ENCODE results near the gene TRIO.

The TRIO gene

DNA sequence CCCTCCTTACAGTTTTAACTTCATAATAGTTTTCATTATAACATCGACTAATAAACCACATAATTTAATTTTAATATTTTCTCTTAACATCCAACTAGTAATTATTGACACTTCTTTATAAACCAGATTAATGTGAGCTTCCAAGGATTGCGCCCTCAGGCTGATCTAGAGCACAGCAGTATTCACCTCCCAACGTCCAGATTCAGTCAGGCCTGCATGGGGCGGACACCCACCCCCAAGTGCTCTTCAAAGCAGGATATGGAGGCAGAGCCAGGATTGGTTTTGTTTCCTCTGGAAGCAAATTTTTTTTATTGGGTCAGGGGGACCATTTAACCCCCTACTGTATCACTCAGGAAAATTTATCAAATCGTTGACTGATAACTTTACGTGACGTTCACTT is 215.4 kb downstream of the TRIO start:
- Histone ChIP-seq H3K36me3 (ENCODE audit: insufficient read depth, low read length) (no peaks in the 10 kb centered on the region), H3K27me3 (ENCODE audit: insufficient read depth, low read length, poor library complexity) (no peaks in the 10 kb centered on the region), H3K4me3 (ENCODE audit: low read depth in 1 of 2, low read length in 2 of 2) (no peak overlapping the region), H3K4me2 (ENCODE audit: insufficient read depth, low read length) (no peak overlapping the region), H4K20me1 (ENCODE audit: insufficient read depth, low read length) (0 out of 2 replicates have a peak, but pooled peaks cover 4% of the 10 kb centered on the region), H2AFZ (ENCODE audit: low read depth, low read length) (no peak overlapping the region), H3K4me1 (ENCODE audit: insufficient read depth, low read length) (no peaks in the 10 kb centered on the region), H3K9me3 (ENCODE audit: insufficient read depth, low read length, severe bottlenecking) (no peaks in the 10 kb centered on the region), H3K9ac (ENCODE audit: low read depth, low read length) (no peak overlapping the region), H3K27ac (ENCODE audit: low read length) (no peak overlapping the region), H3K79me2 (ENCODE audit: insufficient read depth, low read length) (no peaks in the 10 kb centered on the region)
- ATAC-seq (ENCODE audit: insufficient read depth, low read depth) (no peak), DNase-seq (no peak)
- TF ChIP-seq, protein P1, sequence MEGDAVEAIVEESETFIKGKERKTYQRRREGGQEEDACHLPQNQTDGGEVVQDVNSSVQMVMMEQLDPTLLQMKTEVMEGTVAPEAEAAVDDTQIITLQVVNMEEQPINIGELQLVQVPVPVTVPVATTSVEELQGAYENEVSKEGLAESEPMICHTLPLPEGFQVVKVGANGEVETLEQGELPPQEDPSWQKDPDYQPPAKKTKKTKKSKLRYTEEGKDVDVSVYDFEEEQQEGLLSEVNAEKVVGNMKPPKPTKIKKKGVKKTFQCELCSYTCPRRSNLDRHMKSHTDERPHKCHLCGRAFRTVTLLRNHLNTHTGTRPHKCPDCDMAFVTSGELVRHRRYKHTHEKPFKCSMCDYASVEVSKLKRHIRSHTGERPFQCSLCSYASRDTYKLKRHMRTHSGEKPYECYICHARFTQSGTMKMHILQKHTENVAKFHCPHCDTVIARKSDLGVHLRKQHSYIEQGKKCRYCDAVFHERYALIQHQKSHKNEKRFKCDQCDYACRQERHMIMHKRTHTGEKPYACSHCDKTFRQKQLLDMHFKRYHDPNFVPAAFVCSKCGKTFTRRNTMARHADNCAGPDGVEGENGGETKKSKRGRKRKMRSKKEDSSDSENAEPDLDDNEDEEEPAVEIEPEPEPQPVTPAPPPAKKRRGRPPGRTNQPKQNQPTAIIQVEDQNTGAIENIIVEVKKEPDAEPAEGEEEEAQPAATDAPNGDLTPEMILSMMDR (IDR thresholded peaks at IDR 0.05; ENCODE audit: borderline replicate concordance, extremely low read depth, low read length, poor library complexity, severe bottlenecking): no peak

DNA sequence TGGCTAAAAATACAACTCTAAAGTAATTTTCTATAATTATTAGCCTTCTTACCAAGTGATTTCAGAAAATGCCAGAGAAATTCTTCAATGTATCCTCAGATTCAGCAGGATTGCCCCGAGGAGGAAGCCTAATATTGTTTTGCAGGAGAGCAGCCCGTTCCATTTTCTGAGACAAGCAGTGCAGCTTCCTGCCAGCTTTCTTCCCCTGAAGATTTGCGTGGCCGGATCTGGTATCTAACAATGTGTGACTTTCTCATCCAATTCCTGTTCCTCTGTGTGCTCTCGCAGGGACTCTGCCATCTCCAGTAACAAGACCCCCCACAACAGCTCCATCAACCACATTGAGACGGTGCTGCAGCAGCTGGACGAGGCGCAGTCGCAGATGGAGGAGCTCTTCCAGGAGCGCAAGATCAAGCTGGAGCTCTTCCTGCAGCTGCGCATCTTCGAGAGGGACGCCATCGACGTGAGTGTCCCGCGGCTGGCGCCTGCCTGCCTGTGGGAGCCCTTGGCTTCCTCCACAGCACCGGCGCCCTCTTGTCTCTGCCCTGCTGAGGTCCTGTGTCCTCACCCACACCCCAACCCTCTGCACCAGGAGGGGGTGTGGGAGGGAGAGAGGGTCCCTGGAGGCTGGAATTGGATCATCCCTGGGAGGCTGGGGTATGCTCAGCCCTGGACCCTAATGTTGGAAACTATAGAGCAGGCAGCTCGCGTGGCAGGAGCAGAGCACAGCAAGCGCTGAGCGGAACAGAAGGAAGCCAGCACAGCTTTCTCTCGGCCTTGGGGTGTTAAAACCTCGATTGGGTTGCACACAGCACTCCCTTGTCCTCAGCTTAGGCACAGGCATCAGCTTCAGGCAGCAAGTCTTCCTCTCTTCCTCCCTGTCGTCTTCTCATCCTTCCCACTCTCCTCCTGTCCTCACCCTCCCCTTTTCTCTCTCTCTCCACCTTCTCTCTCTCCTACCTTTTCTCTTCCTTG is 216.2 kb downstream of the TRIO start:
- DNase-seq (no peak), ATAC-seq (ENCODE audit: insufficient read depth, low read depth) (no peak)
- Histone ChIP-seq H4K20me1 (ENCODE audit: insufficient read depth, low read length) (0 out of 2 replicates have a peak, but pooled peaks cover 4% of the 10 kb centered on the region), H3K9ac (ENCODE audit: low read depth, low read length) (no peak overlapping the region), H3K36me3 (ENCODE audit: insufficient read depth, low read length) (no peaks in the 10 kb centered on the region), H3K27me3 (ENCODE audit: insufficient read depth, low read length, poor library complexity) (no peaks in the 10 kb centered on the region), H3K4me3 (ENCODE audit: low read depth in 1 of 2, low read length in 2 of 2) (no peak overlapping the region), H3K4me2 (ENCODE audit: insufficient read depth, low read length) (no peak overlapping the region), H2AFZ (ENCODE audit: low read depth, low read length) (no peak overlapping the region), H3K9me3 (ENCODE audit: insufficient read depth, low read length, severe bottlenecking) (no peaks in the 10 kb centered on the region), H3K27ac (ENCODE audit: low read length) (no peak overlapping the region), H3K79me2 (ENCODE audit: insufficient read depth, low read length) (no peaks in the 10 kb centered on the region), H3K4me1 (ENCODE audit: insufficient read depth, low read length) (no peaks in the 10 kb centered on the region)
- TF ChIP-seq EZH2 (IDR thresholded peaks at IDR 0.05; ENCODE audit: borderline replicate concordance, low read depth, low read length, severe bottlenecking): no peak
- TF ChIP-seq, protein P1 (IDR thresholded peaks at IDR 0.05; ENCODE audit: borderline replicate concordance, extremely low read depth, low read length, poor library complexity, severe bottlenecking): no peak

DNA sequence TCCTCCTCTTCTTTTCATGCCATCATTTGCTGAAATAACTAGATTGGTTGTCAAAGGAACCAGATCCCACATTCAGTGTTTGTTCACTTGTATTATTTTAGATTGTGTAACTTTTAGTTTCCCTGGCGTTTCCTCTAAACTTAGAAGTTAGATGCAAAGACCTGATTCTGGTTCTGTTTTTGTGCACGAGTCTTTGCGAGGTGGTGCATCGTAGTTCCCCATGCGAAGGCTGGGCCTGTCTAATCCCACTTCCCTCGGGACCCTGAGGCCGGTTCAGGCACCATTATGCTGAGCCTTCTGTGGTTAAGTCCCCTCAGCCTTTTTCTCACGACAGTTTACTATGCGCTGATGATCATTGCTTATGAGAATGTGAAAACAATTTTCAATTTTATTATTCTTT is 219.3 kb downstream of the TRIO start:
- Histone ChIP-seq H3K4me3 (ENCODE audit: low read depth in 1 of 2, low read length in 2 of 2) (no peak overlapping the region), H2AFZ (ENCODE audit: low read depth, low read length) (no peak overlapping the region), H4K20me1 (ENCODE audit: insufficient read depth, low read length) (0 out of 2 replicates have a peak, but pooled peaks cover 4% of the 10 kb centered on the region), H3K4me1 (ENCODE audit: insufficient read depth, low read length) (no peaks in the 10 kb centered on the region), H3K79me2 (ENCODE audit: insufficient read depth, low read length) (no peaks in the 10 kb centered on the region), H3K9ac (ENCODE audit: low read depth, low read length) (no peak overlapping the region), H3K4me2 (ENCODE audit: insufficient read depth, low read length) (no peak overlapping the region), H3K9me3 (ENCODE audit: insufficient read depth, low read length, severe bottlenecking) (no peaks in the 10 kb centered on the region), H3K36me3 (ENCODE audit: insufficient read depth, low read length) (no peaks in the 10 kb centered on the region), H3K27ac (ENCODE audit: low read length) (no peak overlapping the region), H3K27me3 (ENCODE audit: insufficient read depth, low read length, poor library complexity) (no peaks in the 10 kb centered on the region)
- DNase-seq (no peak), ATAC-seq (ENCODE audit: insufficient read depth, low read depth) (no peak)
- TF ChIP-seq, protein P1 (IDR thresholded peaks at IDR 0.05; ENCODE audit: borderline replicate concordance, extremely low read depth, low read length, poor library complexity, severe bottlenecking): no peak
- no peak for TF ChIP-seq EZH2 (IDR thresholded peaks at IDR 0.05; ENCODE audit: borderline replicate concordance, low read depth, low read length, severe bottlenecking)
